ENCODE results near the gene ZNF584. TPM values are rescaled to one million over a fixed set of nuclear protein-coding genes. Genes with fewer than 3 reads are reported as not detected.
A peak's percentile ranks its signal among the peaks of the same experiment; 100 is the strongest.

Gene ZNF584
- total and polyA plus RNA-seq, 10 of the 15 experiments (the other 5 are each of a cell fraction or from before 2014, with no cell fraction given) = 2.0 to 10.7 (median 6.3) TPM

DNA sequence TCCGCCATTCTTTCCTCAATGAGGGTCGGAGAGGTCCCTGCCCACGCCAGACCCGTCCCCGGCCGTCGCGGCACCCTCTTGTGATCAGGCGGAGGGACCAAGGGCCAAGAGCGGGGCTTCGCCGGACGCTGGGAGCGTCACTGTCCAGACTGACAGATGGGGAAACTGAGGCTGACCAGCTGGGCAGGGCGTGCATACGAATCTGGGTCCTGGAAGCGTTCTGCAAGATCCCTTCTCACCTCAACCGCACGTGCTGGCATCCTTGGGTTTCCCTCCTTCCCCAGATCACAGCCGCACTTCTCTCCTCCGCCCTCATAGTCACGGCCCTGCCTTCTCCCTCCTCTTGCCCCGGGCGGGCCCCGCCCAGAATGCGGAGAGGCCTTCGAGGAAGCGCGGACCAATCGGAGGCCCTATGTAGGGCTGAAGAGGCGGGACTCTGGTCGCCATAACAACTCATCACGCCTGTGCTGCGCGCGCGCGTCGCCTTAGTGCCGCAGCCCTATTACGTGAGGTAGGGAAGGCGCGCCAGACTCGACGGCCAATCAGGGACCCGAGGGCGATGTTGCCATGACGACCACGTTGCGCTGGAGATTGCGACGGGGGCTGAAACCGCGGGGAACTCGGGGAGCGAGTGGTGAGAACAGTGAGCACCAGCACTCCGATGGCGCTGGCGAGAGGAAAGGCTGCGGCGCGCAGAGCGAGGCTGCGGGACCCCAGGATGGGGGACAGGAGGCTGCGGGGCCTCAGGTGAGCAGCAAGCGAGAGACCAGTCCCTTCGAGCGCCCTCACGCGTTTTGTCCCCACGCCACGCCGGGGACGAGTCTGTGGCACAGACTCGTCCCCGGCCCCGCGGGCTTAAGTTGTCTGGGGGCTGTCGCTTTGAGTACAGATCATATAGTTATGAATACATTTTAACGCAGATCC, 7.3 kb upstream of the ZNF584 start (continued):
- TF ChIP-seq ZNF274 (IDR thresholded peaks at IDR 0.05; ENCODE audit: insufficient read depth, insufficient read length) = no peak
- TF ChIP-seq, protein P1, sequence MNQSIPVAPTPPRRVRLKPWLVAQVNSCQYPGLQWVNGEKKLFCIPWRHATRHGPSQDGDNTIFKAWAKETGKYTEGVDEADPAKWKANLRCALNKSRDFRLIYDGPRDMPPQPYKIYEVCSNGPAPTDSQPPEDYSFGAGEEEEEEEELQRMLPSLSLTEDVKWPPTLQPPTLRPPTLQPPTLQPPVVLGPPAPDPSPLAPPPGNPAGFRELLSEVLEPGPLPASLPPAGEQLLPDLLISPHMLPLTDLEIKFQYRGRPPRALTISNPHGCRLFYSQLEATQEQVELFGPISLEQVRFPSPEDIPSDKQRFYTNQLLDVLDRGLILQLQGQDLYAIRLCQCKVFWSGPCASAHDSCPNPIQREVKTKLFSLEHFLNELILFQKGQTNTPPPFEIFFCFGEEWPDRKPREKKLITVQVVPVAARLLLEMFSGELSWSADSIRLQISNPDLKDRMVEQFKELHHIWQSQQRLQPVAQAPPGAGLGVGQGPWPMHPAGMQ (IDR thresholded peaks at IDR 0.05; ENCODE audit: borderline replicate concordance) = no peak
- TF ChIP-seq KAT2A (conservative IDR thresholded peaks at IDR 0.05; ENCODE audit: control insufficient read depth, low read depth, low read length) = no peak
- TF ChIP-seq FOS (IDR thresholded peaks at IDR 0.05; ENCODE audit: borderline replicate concordance, extremely low read depth, insufficient read length) = no peak
- TF ChIP-seq SUPT20H (IDR thresholded peaks at IDR 0.05; ENCODE audit: borderline replicate concordance, control insufficient read depth, low read depth, low read length) = no peak
- peak; percentile 82 for TF ChIP-seq SP1 (IDR thresholded peaks at IDR 0.05; ENCODE audit: low read depth, low read length)
- TF ChIP-seq NFYB (IDR thresholded peaks at IDR 0.05; ENCODE audit: insufficient read depth, low read depth, low read length) = peak; percentile 92
- no peak for TF ChIP-seq ZNF384 (IDR thresholded peaks at IDR 0.05; ENCODE audit: borderline replicate concordance, low read depth, low read length)
- no peak for TF ChIP-seq FOXK2 (IDR thresholded peaks at IDR 0.05)
- no peak for TF ChIP-seq CHD1 (IDR thresholded peaks at IDR 0.05; ENCODE audit: low read depth, low read length)
- TF ChIP-seq MTA3 (IDR thresholded peaks at IDR 0.05; ENCODE audit: borderline replicate concordance, low read length) = no peak
- TF ChIP-seq ZNF622 (IDR thresholded peaks at IDR 0.05) = no peak
- TF ChIP-seq, protein P2, sequence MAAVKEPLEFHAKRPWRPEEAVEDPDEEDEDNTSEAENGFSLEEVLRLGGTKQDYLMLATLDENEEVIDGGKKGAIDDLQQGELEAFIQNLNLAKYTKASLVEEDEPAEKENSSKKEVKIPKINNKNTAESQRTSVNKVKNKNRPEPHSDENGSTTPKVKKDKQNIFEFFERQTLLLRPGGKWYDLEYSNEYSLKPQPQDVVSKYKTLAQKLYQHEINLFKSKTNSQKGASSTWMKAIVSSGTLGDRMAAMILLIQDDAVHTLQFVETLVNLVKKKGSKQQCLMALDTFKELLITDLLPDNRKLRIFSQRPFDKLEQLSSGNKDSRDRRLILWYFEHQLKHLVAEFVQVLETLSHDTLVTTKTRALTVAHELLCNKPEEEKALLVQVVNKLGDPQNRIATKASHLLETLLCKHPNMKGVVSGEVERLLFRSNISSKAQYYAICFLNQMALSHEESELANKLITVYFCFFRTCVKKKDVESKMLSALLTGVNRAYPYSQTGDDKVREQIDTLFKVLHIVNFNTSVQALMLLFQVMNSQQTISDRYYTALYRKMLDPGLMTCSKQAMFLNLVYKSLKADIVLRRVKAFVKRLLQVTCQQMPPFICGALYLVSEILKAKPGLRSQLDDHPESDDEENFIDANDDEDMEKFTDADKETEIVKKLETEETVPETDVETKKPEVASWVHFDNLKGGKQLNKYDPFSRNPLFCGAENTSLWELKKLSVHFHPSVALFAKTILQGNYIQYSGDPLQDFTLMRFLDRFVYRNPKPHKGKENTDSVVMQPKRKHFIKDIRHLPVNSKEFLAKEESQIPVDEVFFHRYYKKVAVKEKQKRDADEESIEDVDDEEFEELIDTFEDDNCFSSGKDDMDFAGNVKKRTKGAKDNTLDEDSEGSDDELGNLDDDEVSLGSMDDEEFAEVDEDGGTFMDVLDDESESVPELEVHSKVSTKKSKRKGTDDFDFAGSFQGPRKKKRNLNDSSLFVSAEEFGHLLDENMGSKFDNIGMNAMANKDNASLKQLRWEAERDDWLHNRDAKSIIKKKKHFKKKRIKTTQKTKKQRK (IDR thresholded peaks at IDR 0.05; ENCODE audit: low read depth, low read length) = no peak
- no peak for TF ChIP-seq IKZF2 (IDR thresholded peaks at IDR 0.05)
- no peak for TF ChIP-seq TCF7 (IDR thresholded peaks at IDR 0.05; ENCODE audit: borderline replicate concordance)
- no peak for TF ChIP-seq SMAD1 (IDR thresholded peaks at IDR 0.05; ENCODE audit: low read depth, partially characterized antibody)
- peak; percentile 57 for TF ChIP-seq HCFC1 (IDR thresholded peaks at IDR 0.05; ENCODE audit: low read length)
- TF ChIP-seq, protein P3, sequence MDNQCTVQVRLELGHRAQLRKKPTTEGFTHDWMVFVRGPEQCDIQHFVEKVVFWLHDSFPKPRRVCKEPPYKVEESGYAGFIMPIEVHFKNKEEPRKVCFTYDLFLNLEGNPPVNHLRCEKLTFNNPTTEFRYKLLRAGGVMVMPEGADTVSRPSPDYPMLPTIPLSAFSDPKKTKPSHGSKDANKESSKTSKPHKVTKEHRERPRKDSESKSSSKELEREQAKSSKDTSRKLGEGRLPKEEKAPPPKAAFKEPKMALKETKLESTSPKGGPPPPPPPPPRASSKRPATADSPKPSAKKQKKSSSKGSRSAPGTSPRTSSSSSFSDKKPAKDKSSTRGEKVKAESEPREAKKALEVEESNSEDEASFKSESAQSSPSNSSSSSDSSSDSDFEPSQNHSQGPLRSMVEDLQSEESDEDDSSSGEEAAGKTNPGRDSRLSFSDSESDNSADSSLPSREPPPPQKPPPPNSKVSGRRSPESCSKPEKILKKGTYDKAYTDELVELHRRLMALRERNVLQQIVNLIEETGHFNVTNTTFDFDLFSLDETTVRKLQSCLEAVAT (IDR thresholded peaks at IDR 0.05) = no peak
- TF ChIP-seq ATF7 (IDR thresholded peaks at IDR 0.05; ENCODE audit: low read depth) = no peak
- TF ChIP-seq TARDBP (IDR thresholded peaks at IDR 0.05; ENCODE audit: borderline replicate concordance) = no peak
- TF ChIP-seq BMI1 (IDR thresholded peaks at IDR 0.05; ENCODE audit: borderline replicate concordance) = peak; percentile 100
- TF ChIP-seq NFYA (IDR thresholded peaks at IDR 0.05; ENCODE audit: borderline replicate concordance, low read depth, low read length) = no peak
- TF ChIP-seq MYC (IDR thresholded peaks at IDR 0.05; ENCODE audit: insufficient read depth, insufficient read length, insufficient replicate concordance, low read length, severe bottlenecking) = no peak
- TF ChIP-seq GATAD2B (conservative IDR thresholded peaks at IDR 0.05; ENCODE audit: low read depth) = no peak; the same call in 1 of the 2 replicates
- peak; percentile 97 for TF ChIP-seq POLR2A (IDR thresholded peaks at IDR 0.05; ENCODE audit: low read depth, low read length)
